ENCODE results near the gene CHI3L2. TPM values are rescaled to one million over a fixed set of nuclear protein-coding genes. Genes with fewer than 3 reads are reported as not detected.

CHI3L2 gene
- total RNA-seq, 1 donor from 2014 or later, result 0.47 TPM

GRCh38 chr1:111253876-111254275 is 26.4 kb downstream of the CHI3L2 start:
- DNase-seq, result no peak

- no peak for DNase-seq
These were observed 29.6 kb downstream of the CHI3L2 start for GRCh38 chr1:111256988-111257658.

GRCh38 chr1:111267801-111268508 is 40.4 kb downstream of the CHI3L2 start:
- DNase-seq, result no peak

GRCh38 chr1:111269825-111270406 is 42.4 kb downstream of the CHI3L2 start:
- DNase-seq, result no peak

- DNase-seq, result no peak
These were observed 43.4 kb downstream of the CHI3L2 start for GRCh38 chr1:111270771-111271463.

GRCh38 chr1:111271464-111271801 is 43.9 kb downstream of the CHI3L2 start:
- DNase-seq, result no peak

GRCh38 chr1:111272081-111272480 is 44.6 kb downstream of the CHI3L2 start:
- DNase-seq, result no peak

- no peak for DNase-seq
These were observed 47.1 kb downstream of the CHI3L2 start for GRCh38 chr1:111274653-111275052.

GRCh38 chr1:111275079-111275478 is 47.6 kb downstream of the CHI3L2 start:
- no peak for DNase-seq

- no peak for DNase-seq
These were observed 48.4 kb downstream of the CHI3L2 start for GRCh38 chr1:111275780-111276433.

- no peak for DNase-seq
These were observed 51.6 kb downstream of the CHI3L2 start for GRCh38 chr1:111279144-111279543.

GRCh38 chr1:111280267-111280666 is 52.8 kb downstream of the CHI3L2 start:
- DNase-seq, result no peak

- DNase-seq, result no peak
These were observed 53.9 kb downstream of the CHI3L2 start for GRCh38 chr1:111281411-111281810.

GRCh38 chr1:111283838-111284237 is 56.3 kb downstream of the CHI3L2 start:
- no peak for DNase-seq

- DNase-seq, result no peak
These were observed 58.4 kb downstream of the CHI3L2 start for GRCh38 chr1:111285879-111286278.

GRCh38 chr1:111286912-111287311 is 59.4 kb downstream of the CHI3L2 start:
- DNase-seq, result no peak

GRCh38 chr1:111289371-111289770 is 61.9 kb downstream of the CHI3L2 start:
- no peak for DNase-seq

- DNase-seq, result no peak
These were observed 62.6 kb downstream of the CHI3L2 start for GRCh38 chr1:111290104-111290503.

- no peak for DNase-seq
These were observed 63.1 kb downstream of the CHI3L2 start, which contains the start of gene CHIA for GRCh38 chr1:111290630-111291029. Gene CHIA (plus strand): TSS chr1:111290851. CDS start chr1:111310468, 19,617 bp downstream.

All from occipital lobe (tissue), 2 donors.